HG03039 (cell line): ENCODE measurements around the gene GMDS.

Experiments
- ATAC-seq: cut with Tn5 transposase; IDR thresholded peaks from one replicate; pipeline ENCODE4 v1.9.1; 2021; ENCODE audit warnings: mild to moderate bottlenecking, moderate library complexity; ENCODE audit not compliant: unreplicated experiment

GMDS gene

DNA sequence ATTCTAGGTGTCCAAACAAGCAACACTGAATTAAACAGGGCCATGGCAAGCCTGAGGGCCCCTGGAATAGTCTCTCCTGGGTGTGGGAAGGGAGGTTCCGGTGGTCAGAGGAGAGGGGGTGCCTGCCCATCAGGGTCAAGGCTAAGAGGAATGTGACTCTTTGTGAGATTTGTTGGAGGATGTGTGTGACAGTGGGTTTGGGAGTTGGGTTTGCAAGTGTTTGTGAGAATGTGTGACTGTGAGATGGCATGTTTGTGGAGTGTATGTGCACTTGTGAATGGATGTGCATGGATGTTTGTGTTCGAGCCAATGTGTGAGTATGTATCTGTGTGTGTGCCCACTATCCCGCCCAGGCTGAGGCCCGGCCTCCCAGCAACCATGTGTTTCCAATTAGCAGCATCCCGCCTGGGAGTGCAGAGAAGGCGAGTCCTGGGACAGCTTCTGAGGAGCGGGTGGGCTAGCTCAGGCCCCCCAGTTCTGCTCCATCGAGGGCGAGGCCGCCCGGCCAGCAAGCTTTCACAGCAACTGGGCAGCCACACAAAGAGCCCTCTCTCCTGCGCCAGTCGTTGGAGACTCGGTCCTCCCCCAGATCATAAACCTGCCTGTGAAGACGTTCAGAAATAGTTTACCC lies 623.1 kb downstream of the GMDS start:
- ATAC-seq, result no peak

DNA sequence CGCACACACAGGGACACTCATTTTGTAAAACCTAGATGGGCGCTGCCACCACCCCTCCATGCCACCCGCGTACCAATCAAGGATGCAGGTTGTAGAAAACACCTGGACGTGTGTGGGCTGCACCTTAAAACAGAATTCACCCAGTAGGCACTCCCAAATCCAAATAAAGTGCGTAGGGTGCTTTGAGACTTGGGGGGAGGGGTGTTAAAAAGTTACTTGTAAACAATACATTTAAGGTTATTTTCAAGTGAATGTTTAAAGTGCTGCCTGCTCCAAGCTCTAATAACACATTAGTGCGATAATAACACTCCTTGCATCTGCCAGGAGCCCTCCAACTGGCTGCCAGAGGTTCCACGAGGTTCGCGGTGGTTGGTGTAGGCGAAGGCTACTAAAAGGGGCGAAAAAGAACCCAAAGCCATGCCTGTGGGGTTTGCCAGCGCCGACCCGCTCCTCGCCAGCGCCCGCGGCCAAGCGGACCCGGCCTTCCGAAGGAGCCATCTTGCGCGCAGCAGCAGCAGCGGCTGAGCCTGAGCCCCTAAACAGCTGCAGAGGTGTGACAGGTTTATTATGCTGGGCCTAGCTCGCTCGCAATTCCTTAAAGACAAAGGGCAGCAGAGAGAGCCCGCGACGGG lies 624.2 kb downstream of the GMDS start:
- ATAC-seq, result no peak

DNA sequence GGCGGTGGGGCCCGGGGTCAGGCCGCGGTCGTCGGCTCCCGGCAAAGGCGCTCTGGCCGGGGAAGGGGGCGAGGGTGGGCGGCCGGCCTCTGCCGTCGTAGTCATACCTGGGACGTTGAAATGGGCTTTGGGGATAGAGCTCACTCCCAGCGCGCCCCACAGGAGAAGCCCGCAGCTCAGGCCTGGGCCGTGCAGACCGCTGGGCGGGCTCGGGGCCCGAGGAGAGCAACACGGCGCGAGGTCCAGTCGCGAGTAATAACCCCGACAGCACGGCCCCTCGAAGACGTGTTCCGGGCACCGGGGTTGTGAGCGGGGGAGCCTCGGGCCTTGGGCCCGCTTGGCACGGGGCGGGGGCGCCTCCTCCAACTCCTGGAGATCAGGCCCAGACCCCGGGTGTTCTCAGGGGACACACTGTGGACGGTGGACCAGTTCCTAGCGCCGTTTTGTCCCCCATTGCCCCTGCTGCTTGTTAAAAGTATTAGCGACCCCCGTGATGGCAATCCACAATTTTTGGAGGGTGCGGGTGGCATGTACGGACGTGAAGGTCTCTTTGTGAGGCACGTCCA lies 624.8 kb downstream of the GMDS start:
- ATAC-seq, result no peak

DNA sequence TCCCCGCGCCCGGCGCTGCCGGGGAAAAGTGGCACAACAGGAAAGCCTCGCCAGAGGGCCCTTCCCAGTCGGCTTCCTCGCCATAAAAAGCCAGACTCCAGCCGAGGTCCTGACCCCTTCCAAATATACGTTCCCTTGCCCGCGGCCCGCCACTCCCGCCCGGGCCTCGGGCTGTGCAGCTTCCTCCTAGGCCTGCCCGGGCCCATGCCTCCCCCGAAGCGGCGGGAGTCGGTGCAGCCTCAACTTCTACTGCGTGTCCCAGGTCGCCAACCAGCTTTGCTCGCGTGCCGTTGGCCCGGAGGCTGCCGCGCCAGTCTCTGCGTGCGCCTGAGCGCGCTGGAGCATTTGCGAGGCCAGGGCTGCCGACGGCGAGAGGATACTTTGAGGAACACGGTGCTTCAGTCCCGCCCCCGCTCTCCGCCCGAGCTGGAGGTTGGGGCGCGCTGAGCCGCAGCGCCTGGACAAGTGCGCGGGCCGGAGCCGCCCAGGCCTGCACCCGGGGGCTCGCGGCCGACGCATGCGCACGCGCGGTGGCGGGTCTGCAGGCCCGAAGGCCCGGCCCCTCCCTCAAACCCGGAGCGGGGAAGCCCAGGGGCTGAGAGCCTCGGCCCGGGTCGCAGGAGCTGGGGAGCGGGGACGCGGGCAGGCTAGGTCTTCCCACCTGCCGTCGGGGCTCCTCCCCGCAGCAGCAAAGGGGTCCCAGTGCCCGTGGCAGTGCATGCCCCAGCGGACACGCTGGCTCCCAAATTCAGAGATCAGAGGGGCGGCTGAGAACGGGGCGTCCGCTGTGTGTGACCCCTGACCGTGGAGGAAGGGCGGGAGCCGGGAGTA lies 625.5 kb downstream of the GMDS start:
- no peak for ATAC-seq

DNA sequence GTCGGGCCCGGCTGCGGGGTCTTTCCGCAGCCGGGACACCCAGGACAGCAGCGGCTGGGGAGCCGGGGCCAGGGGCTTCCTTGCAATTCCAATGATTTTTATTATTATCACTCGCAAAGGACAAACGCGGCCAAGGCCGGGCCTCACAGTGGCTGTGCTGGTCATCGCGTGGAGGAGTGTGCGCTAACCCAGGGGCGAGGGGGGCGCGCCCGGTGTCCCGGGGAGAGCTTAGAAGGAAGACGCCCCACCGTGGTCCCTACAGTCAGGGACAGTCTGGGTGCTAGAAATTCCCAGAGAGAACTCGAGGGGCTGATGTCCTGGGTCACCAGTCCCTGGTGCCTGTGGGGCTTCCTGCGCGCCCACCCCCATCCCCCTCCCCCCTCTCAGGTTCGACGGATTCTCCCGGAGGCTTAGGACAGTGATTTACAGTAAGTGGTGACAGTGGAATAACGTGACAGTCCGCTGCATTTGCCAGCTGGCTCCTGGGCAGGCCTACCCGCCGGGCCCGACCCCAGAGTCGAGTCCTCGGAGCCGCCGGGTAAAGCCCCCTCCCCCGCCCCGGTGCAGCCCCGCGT lies 626.2 kb downstream of the GMDS start:
- no peak for ATAC-seq

GRCh38 chr6:1618311-1619097 lies 626.9 kb downstream of the GMDS start:
- ATAC-seq, result no peak

DNA sequence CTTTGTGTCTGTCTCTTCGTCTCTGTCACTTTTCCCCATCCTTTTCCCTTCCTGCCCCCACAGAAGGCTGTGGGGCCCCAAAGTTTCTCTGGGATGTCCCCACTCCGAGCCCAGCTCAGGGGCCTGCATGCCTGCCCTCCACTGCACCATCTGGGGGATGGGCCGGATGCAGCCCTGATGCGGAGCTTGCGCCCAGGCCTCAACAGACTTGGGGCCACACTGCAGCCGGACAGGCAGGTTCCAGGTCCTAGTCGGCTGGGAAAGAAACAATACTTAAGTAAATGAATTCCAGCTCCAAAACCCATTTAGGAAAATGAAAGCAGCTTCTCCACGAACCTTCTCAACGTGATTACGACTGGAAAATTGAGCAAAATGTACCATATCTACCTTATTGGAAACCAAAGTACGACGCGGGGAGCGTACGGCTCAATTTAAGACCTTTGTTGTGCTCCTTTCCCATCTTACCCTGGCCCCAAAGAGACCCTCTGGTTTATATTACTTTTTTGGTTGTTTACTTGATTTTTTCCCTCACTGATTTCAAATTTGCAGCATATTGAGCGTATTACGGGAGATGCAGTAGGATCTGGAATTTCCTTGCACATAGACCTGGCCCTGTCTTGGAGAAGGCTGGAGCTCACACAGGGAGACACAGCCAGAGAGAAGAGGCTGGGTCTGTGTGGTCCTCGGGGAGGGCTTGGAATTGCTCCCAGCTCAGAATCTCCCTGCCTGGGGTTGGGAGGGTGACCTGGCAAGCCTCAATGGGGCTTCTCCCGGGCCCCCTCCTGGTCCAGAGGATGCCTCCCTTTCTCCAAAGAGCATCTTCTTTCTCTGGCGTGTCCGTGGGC lies 627.7 kb downstream of the GMDS start:
- ATAC-seq, result no peak

- ATAC-seq, result no peak
Measured at GRCh38 chr6:1616701-1617463, 628.5 kb downstream of the GMDS start.

GRCh38 chr6:1615853-1616420 lies 629.5 kb downstream of the GMDS start:
- ATAC-seq, result no peak

- no peak for ATAC-seq
Measured at GRCh38 chr6:1615151-1615852, 630.1 kb downstream of the GMDS start.

GRCh38 chr6:1614448-1615150 lies 630.8 kb downstream of the GMDS start:
- ATAC-seq, result no peak

GRCh38 chr6:1613688-1614447 lies 631.5 kb downstream of the GMDS start:
- ATAC-seq, result no peak

DNA sequence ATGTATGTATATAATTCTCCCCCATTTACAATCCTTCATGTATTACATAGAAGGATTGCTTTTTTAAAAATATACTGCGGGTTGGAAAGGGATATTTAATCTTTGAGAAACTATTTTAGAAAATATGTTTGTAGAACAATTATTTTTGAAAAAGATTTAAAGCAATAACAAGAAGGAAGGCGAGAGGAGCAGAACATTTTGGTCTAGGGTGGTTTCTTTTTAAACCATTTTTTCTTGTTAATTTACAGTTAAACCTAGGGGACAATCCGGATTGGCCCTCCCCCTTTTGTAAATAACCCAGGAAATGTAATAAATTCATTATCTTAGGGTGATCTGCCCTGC lies 632.1 kb downstream of the GMDS start:
- ATAC-seq, result no peak

- no peak for ATAC-seq
Measured at GRCh38 chr6:1612974-1613306, 632.5 kb downstream of the GMDS start.

DNA sequence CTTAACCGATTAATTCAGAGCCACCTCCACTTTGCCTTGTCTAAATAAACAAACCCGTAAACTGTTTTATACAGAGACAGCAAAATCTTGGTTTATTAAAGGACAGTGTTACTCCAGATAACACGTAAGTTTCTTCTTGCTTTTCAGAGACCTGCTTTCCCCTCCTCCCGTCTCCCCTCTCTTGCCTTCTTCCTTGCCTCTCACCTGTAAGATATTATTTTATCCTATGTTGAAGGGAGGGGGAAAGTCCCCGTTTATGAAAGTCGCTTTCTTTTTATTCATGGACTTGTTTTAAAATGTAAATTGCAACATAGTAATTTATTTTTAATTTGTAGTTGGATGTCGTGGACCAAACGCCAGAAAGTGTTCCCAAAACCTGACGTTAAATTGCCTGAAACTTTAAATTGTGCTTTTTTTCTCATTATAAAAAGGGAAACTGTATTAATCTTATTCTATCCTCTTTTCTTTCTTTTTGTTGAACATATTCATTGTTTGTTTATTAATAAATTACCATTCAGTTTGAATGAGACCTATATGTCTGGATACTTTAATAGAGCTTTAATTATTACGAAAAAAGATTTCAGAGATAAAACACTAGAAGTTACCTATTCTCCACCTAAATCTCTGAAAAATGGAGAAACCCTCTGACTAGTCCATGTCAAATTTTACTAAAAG lies 633.0 kb downstream of the GMDS start:
- no peak for ATAC-seq

- ATAC-seq, result no peak
Measured at GRCh38 chr6:1611572-1612298, 633.7 kb downstream of the GMDS start.
